NCI-H345 treated with DMSO at 0.1 percent for 48 hours (cell line): ENCODE results near the gene CD200.
"Not testable (repeated sequence)": the region's sequence is repeated elsewhere in the genome, so short reads cannot be mapped to it uniquely, and the experiment has no call there.

Experiments
- DNase-seq: peaks from one replicate; lab custom pipeline; 2025; ENCODE audit not compliant: unreplicated experiment; lab: John Stamatoyannopoulos, UW

The CD200 gene

GRCh38 chr3:112388972-112389371 is 56.0 kb downstream of the CD200 start:
- no peak for DNase-seq

DNA sequence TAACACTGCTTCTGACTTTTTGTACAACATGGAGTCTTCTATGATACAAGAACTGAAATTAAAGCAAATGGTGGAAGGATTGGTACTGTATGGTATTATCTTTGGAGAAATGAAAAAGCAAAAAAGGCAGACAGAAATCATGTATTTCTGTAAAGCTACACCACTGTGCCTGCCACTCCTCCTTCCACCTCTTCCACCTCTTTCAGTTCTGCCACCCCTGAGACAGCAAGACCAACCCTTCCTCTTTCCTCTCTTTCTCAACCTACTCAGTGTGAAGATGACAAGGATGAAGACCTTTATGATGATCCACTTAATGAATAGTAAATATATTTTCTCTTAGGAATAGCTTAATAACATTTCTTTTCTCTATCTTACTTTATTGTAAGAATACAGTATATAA is 57.0 kb downstream of the CD200 start:
- no peak for DNase-seq

DNA sequence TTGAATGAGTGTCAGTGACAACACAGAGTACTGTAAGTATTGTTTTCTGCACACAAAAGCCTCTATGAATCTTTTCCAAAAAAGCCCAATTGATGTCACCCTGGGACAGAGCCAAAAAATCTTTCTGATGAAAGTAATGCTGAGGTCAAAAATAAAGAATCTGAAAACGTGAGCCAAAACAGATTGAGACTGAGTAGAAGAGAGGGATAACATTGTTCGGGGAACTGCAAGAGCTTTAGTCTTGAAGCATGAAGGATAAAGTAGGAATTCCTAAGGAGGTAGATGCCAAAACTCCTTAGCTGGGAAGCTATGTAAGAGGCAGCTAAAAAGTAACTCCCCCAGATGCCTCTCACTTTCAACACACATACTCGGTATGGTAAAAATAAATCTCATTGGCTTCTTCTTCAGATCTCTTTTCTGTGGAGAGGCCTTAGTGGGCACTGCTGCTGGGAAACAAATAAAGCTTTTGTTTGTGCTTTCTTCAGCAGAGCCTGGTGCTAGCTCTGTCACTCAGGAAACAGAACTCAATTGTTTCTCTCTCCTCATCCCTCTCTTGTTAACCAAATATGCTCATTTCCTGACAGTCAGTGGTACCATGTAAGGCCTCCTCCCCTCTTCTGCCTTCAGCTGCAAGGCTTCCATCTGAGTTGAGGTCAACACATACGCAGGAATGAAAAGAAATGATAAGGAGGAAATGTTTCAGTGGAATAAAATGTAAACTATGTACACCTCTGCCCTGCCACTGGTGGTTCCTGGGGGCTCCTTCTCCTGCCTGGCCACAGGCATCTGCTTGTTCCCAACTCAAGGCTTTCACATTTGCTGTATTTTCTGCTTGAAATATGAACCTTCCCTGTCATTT is 58.1 kb downstream of the CD200 start:
- DNase-seq = no peak

DNA sequence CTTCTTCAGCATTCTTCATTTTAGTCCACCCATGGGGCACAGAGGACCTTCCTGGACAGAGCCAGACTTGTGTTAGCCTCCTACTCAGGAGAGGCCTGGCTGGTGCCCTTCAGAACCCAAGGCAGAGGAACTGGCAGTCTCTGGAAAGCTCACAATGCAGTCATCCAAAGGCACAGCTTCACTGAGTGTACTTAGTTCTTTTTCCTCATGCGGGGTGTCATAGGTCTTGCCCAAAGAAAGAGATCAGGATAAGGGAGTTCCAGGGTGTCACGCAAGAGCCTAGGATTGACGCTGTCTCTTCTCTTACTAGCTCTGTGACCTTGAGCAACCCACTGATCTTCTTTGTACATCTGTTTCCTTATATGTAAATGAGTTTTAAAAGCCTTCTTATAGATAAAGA is 58.7 kb downstream of the CD200 start:
- DNase-seq = no peak

- no peak for DNase-seq
These were observed 59.7 kb downstream of the CD200 start for GRCh38 chr3:112392393-112393359.

DNA sequence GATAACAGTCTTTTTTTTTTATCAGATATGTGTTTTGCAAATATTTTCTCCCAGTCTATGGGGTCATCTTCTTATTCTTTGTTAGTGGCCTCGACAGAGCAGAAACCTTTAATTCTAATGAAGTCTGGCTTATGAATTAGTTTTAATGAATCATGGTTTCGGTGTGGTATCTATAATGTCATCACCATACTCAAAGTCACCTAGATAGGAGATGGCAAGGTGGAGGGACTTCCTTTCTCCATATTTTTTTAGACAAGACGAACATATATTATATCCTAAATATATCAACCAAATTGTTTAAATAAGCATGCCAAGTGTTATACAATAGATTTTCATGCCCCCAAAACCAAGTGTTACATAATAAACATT is 60.4 kb downstream of the CD200 start:
- no peak for DNase-seq

DNA sequence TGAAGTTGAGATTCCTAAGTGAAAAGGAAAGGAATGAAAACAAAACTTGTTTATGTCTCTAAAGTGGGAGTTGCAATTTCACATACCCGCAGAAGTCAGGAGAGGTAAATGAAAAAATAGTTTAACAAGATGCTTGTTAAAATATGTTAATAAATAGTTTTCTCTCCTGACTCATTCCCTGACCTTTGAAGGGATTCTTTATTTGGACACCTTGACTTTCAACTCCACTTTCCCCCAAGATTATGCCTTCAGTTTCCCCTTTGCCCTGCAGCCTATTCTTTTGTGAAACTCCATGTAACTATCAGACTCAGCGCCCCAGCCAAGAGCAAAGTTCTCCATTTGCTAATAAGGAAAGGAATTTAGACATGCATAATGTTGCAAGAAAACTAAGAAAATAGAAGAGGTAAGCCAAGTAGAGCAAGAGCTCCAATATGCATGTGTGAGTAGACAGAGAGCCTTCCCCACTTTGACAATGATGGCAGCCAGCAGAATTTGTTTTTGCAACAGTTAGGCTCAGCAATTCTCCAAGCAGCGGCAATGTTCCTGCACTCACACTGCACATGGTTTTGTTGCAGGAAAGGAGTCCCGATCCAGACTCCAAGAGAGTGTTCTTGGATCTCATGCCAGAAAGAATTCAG is 61.2 kb downstream of the CD200 start:
- no peak for DNase-seq

DNA sequence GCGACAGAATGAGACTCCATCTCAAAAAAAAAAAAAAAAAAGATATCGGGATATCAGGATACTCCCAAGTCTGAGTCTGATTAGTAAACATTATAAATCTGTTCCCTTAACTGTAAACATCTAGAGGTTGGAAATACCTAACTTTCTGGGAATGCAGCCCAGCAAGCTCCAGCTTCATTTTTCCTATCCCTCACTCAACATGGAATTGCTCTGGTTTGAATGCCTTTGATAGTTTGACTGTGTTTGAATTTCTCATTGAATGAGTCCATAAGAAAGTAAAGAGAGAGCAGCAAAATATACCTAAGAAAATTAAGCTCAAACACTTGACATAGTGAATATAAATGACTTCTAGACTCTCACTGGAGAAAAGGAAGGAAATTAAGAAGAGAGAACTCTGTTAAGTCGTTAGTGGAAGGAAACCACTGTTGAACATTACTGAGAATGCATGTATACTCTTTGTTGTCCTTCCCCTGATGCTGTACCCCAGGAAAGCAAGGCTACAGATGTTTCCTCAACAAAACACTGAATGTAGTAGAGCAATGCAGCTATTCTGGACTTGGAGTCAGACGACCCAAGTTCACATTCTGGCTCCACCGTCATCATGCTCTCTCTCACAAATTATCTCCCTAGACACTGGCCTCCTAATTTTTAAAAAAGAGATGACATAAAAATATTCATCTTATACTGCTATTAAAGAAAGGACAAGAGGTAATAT is 62.4 kb downstream of the CD200 start:
- no peak for DNase-seq

DNA sequence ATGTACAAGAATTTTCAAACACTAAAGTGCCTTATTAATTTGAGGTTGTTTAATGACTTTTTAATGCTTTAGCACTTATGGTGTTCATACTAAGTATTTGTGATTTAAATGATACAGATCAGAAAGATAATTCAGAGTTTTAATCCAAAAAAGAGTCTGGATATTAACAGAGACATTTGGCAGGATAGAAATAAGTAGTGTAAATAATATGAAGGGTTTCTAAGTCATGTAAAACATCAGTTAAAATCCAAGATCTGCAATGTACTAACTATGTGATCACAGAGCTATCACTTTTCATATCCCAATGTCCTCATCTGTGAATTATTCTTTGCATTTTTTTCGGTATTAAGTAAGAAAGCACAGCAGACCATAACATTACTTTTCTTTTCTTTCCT is 62.9 kb downstream of the CD200 start:
- no peak for DNase-seq

DNA sequence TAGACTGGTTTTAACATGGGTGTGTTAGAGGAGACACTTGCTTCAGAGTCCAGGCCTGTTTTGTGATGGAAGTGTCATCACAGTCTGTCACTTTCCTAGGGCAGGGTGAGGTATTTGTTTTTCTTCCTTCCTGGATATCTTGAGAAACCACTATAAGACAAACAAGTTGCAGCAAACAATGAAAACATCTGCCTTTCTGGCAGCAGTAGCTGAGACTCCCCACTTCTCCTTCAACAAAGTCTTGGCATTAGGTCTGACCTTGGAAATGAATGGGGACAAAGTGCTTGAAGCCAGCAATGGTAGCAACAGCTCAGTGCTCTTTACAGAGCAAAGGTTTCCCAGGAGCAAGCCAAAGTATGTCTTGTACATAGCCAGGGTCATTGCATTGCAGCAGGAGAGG is 64.6 kb downstream of the CD200 start:
- DNase-seq = no peak

DNA sequence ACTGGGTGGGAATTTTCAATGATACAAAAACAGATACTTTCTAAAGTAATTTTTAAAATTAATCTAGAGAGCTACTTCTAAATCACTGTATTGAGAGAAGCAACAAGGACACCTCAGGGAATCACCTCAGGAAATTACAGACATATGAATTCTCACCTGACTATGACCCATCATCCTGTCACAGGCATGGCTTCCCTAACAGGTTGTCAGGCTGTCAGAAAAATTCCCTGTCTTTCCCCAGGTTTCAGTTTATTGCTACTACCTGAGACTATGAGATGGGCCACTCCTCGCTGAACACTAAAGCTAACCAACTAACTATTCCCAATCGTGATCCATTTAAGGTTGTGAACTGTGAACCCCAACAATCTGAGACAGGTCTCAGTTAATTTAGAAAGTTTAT is 66.1 kb downstream of the CD200 start:
- no peak for DNase-seq

DNA sequence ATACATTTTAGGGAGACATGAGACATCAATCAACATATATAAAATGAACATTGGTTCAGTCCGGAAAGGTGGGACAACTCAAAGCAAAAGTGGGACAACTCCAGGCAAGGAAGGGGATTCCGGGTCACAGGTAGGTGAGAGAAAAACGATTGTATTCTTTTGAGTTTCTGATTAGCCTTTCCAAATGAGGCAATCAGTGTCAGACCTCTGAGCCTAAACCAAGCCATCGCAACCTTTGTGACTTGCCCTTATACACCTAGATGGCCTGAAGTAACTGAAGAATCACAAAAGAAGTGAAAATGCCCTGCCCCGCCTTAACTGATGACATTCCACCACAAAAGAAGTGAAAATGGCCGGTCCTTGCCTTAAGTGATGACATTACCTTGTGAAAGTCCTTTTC is 66.6 kb downstream of the CD200 start:
- DNase-seq = not testable (repeated sequence)

DNA sequence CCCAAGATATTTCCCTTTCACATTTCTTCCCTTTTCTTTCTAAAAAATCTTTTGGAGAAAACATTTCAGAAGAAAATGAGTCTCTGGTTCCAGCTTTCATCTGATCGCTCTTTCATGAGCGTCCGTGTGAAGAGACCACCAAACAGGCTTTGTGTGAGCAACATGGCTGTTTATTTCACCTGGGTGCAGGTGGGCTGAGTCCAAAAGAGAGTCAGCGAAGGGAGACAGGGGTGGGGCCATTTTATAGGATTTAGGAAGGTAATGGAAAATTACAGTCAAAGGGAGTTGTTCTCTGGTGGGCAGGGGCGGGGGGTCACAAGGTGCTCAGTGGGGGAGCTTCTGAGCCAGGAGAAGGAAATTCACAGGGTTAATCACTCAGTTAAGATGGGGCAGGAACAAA is 67.4 kb downstream of the CD200 start:
- DNase-seq = not testable (repeated sequence)

- DNase-seq = no peak
These were observed 68.7 kb downstream of the CD200 start for GRCh38 chr3:112401617-112402016.

GRCh38 chr3:112403103-112403502 is 70.1 kb downstream of the CD200 start:
- no peak for DNase-seq

GRCh38 chr3:112404924-112405549 is 72.1 kb downstream of the CD200 start:
- DNase-seq = not testable (repeated sequence)

DNA sequence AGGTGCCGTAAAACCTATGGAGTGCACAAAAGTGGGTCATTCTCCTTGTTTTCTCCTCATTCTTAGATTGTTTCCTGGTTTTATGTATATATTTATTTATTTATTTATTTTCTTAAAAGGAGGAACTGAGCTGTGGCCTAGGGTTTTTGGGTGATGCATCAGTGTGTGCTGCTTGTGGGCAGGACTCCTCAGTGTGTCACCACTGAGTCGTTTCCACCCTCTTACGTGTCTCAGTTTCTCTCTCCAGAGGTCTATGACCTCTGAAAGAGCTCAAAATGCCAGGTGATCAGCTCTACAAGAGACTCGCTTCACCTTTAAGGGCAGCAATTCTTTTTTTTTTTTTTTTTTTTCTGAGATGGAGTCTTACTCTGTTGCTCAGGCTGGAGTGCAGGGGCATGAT is 72.9 kb downstream of the CD200 start:
- DNase-seq = no peak

GRCh38 chr3:112407214-112407887 is 74.4 kb downstream of the CD200 start:
- DNase-seq = no peak

DNA sequence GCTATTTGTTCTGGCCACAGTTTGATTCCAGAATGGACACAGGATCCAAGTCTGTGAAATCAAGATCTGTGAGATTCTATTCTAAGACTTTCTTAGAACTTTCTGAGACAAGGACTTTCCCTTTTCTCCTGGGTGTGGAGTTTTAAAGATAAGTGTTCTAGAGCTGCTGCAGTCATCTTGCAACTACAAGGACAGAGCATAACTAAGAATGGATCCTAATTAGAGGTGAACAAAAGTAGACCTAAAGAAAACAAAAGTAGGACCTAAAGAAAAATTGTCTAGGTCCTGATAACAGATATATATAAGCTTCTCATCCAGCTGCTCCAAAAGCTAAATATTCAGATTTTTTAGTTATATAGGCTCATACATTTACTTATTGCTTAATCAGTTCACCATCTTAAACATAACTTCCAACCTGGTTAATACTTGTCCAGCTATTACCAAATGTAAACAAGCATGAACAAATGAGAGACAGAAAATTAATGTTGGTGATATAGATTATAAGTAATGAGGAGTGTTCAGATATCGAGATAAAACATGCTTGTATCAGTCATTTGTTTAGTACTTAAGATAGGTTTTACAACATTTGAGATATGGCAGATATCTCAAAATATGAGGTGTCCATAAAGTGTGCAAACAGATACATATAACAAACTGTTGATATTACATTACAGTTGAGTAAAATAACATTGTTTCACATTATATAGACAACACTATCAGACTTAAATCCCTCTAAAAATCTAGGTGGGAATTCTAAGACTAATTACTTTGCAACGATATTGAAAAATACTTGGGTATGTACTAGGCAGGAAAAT is 75.1 kb downstream of the CD200 start:
- DNase-seq = no peak
